Bronchial epithelial cell (primary cell): Measurements from ENCODE around the gene FER. TPM values are rescaled to one million over a fixed set of nuclear protein-coding genes. Genes with fewer than 3 reads are reported as not detected.
A peak's percentile ranks its signal among the peaks of the same experiment; 100 is the strongest.
"Not testable (repeated sequence)": the region's sequence is repeated elsewhere in the genome, so short reads cannot be mapped to it uniquely, and the experiment has no call there.

ENCODE experiments used
- DNase-seq: peaks from one replicate; pipeline ENCODE4 v3.0.0-alpha.2; 2010; ENCODE audit warnings: low read depth
- FAIRE-seq: peaks from 2 replicates; lab custom pipeline; 2011; peaks lifted over from hg19 to GRCh38; lab: Jason Lieb, UNC
- H3K27me3 ChIP-seq: 2 replicates; pipeline ENCODE4 v1.5.1; 2011; ENCODE audit warnings: low read length; ENCODE audit not compliant: control insufficient read depth, insufficient read depth
- H3K36me3 ChIP-seq: 2 replicates; pipeline ENCODE4 v1.5.1; 2011; ENCODE audit warnings: low read length; ENCODE audit not compliant: control insufficient read depth, insufficient read depth
- H3K4me3 ChIP-seq: 2 replicates; pipeline ENCODE4 v1.5.1; 2011; ENCODE audit warnings: mild to moderate bottlenecking, low read depth, low read length, control low read depth
- CTCF ChIP-seq: IDR thresholded peaks from 2 replicates; pipeline ENCODE4 v1.5.1; 2011; ENCODE audit warnings: mild to moderate bottlenecking, moderate library complexity, low read length, control low read depth, inconsistent platforms; ENCODE audit not compliant: insufficient read depth, severe bottlenecking
- total RNA-seq: library from RNA; depleted of rRNA; stranded (reverse); fragments of >200 nt; gene quantifications from 2 replicates; pipeline ENCODE4 v1.2.1, GENCODE V29; 2014

The FER gene
- total RNA-seq, 1 donor from 2014 or later = 23.7 TPM

- no peaks in the 10 kb centered on the region for H3K27me3 ChIP-seq
- no peaks in the 10 kb centered on the region for H3K36me3 ChIP-seq
- no peak for TF ChIP-seq CTCF
- peak; percentile 63 for DNase-seq
- H3K4me3 ChIP-seq = no peak overlapping the region
- FAIRE-seq = no peak
These were observed 257.8 kb downstream of the FER start for GRCh38 chr5:109005297-109006009.

DNA sequence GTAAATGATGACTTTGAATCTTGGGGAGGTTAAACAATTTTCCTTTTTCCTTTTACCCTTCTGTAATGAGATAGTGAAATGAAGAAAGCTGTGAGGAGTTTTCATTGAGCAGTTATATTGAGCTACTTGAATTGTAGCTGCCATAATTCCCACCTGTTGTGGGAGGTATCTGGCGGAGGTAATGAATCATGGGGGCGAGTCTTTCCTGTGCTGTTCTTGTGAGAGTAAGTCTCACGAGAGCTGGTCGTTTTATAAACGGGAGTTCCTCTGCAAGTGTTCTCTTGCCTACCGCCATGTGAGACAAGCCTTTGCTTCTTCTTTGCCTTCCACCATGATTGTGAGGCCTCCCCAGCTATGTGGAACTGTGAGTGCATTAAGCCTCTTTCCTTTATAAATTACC is 258.4 kb downstream of the FER start:
- DNase-seq = no peak
- no peak for TF ChIP-seq CTCF
- H3K4me3 ChIP-seq = no peak overlapping the region
- no peaks in the 10 kb centered on the region for H3K36me3 ChIP-seq
- FAIRE-seq = no peak
- no peaks in the 10 kb centered on the region for H3K27me3 ChIP-seq

DNA sequence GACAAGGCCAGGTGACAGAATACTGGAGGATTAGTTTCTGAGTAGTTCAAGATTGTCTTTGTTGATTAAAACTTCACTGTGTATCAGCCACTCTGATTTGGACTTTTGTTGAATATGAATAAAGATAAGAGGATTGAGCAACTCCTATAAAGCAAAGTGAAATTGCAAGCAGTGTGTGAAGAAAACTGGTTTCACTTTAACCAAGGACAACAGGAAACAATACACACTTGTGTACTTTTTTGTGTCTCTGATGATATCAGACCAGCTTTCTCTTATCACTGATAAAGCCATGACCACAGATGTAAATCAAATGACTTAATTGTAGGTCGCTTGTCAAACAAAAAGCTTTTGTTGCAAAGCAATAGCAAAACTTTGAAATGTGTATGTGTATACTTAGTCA is 268.6 kb downstream of the FER start:
- Histone ChIP-seq H3K27me3 (no peaks in the 10 kb centered on the region), H3K36me3 (no peaks in the 10 kb centered on the region), H3K4me3 (no peak overlapping the region)
- no peak for TF ChIP-seq CTCF
- FAIRE-seq (no peak), DNase-seq (no peak)

DNA sequence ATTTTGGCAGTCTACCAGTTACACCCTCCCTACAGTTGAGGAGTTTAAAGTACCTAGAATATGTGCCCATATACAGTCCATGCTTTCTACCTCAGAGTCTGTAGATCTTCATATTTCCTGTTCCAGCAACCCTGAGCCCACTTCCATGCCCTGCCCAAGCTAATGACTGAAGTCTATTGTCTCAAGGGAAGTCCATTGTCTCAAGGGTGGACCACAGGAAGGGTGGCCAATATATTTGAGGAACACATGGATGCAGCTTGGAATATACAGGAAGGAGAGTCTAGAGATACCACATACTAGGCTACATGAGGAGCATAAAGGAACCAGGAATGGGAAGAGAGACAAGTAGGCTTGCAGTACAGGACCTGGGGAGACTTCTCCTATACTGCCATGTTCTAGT is 274.4 kb downstream of the FER start:
- H3K4me3 ChIP-seq = no peak overlapping the region
- no peak for TF ChIP-seq CTCF
- no peaks in the 10 kb centered on the region for H3K36me3 ChIP-seq
- FAIRE-seq (no peak), DNase-seq (no peak)
- no peaks in the 10 kb centered on the region for H3K27me3 ChIP-seq

- not testable (repeated sequence) for FAIRE-seq, H3K27me3 ChIP-seq, DNase-seq, H3K4me3 ChIP-seq, H3K36me3 ChIP-seq
These were observed 278.0 kb downstream of the FER start for GRCh38 chr5:109025729-109026128.

DNA sequence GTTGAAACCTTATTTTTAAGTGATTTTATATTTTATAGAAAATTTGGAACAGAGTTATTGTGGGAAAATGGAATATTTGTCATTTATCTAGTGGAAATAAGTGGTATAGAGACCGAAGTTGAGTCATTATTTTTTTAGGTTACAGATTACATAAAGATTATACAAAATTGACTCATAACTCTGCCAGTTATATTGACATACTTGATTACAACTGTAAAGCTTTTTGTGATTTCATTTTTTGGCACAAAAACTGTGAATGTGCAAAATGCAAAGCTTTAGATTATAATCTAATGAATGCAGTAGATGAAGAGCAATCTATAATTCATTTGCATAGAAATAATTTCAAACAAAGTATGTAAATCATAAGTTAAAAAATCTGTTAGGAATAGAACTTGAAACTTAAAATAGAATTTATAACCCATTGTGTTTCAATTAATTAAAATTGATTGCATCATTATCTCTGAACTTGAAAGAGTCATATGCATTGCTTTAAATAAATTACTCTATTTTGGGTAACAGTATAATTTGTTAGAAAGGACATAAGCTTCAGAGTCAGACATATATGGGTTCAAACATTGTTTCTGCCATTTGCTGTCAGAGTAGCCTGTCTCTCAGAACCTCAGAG is 280.4 kb downstream of the FER start:
- no peak for FAIRE-seq
- peak; percentile 26 for DNase-seq
- no peaks in the 10 kb centered on the region for H3K36me3 ChIP-seq
- no peaks in the 10 kb centered on the region for H3K27me3 ChIP-seq
- TF ChIP-seq CTCF = no peak
- no peak overlapping the region for H3K4me3 ChIP-seq
